GM12865 (cell line): ENCODE results near the gene COL8A1.

Source experiments
- DNase-seq: peaks from one replicate; pipeline ENCODE4 v3.0.0; 2010; ENCODE audit warnings: low read depth
- H3K4me3 ChIP-seq: 2 replicates; pipeline ENCODE4 v1.5.1; 2011; ENCODE audit warnings: mild to moderate bottlenecking, low read depth, low read length, control low read depth
- TF ChIP-seq, protein P1 (sequence below): IDR thresholded peaks from 2 replicates; pipeline ENCODE4 v1.5.1; 2011; ENCODE audit warnings: low read length, control low read depth, low read depth, inconsistent platforms; ENCODE audit not compliant: insufficient read depth; ENCODE audit errors: missing control alignments

Gene COL8A1

DNA sequence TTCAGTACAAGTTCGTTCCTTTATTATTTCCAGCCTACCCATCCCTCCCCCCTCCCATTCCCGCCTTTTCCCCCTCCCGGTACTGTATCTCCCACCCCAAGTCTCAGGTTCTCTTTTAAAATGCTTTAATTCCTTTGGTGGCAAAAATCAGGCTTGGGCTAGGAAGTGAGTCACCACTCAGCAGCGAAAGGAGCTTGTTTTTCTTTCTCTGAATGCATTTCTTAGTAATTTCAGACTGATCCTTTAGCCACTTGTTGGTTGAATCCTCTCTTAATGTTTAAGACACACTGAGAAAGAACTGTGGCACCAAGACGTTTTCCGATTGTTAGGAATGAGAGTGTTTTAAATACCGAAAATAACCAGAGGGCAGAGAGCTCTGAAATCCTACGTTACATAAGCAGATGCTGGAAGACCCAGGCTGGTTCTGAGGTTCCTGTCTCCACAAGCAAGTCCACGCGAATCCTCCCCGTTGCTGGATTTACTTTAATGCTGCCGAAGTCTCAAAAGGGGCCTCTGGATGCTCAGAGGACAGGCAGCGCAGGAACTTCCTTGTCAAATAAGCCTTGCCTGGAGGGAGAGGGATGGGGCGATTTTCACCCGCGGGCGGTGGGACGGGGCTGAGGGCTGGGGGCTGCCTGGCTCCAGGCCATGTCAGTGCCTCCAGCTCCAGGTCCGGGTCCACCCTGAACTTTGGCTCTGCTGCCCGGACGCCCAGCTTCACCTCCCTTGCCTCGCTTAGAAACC lies 854 bp upstream of the COL8A1 start:
- peak overlapping the region; percentile 2 for H3K4me3 ChIP-seq
- no peak for DNase-seq
- TF ChIP-seq, protein P1, sequence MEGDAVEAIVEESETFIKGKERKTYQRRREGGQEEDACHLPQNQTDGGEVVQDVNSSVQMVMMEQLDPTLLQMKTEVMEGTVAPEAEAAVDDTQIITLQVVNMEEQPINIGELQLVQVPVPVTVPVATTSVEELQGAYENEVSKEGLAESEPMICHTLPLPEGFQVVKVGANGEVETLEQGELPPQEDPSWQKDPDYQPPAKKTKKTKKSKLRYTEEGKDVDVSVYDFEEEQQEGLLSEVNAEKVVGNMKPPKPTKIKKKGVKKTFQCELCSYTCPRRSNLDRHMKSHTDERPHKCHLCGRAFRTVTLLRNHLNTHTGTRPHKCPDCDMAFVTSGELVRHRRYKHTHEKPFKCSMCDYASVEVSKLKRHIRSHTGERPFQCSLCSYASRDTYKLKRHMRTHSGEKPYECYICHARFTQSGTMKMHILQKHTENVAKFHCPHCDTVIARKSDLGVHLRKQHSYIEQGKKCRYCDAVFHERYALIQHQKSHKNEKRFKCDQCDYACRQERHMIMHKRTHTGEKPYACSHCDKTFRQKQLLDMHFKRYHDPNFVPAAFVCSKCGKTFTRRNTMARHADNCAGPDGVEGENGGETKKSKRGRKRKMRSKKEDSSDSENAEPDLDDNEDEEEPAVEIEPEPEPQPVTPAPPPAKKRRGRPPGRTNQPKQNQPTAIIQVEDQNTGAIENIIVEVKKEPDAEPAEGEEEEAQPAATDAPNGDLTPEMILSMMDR: no peak

- no peak for DNase-seq
- TF ChIP-seq, protein P1: no peak
- no peak overlapping the region for H3K4me3 ChIP-seq
Observed at GRCh38 chr3:99639579-99639978, 1.2 kb downstream of the COL8A1 start.

GRCh38 chr3:99640214-99640851 lies 1.9 kb downstream of the COL8A1 start:
- TF ChIP-seq, protein P1: no peak
- no peak for DNase-seq
- no peak overlapping the region for H3K4me3 ChIP-seq

DNA sequence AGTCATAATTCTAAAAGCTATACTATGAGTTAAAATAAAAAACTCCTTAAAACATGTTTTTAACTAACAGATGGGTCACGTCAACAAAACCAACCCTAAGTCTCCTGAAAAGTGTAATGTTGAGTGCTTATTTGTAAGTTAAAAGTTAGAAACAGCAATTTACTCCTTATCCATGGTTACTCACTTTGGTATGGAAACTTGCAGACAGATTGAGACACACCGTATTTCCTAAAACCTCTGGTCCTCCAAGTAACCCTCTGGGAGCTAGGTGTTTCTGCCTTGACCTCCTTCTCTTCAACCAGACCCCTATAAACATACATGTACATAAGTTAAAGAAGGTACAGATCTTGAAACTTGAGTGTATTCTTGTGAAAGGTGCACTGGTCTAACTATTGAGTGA lies 3.1 kb downstream of the COL8A1 start:
- TF ChIP-seq, protein P1: no peak
- no peak overlapping the region for H3K4me3 ChIP-seq
- no peak for DNase-seq

GRCh38 chr3:99641982-99642381 lies 3.6 kb downstream of the COL8A1 start:
- DNase-seq: no peak
- TF ChIP-seq, protein P1: no peak
- no peak overlapping the region for H3K4me3 ChIP-seq

- TF ChIP-seq, protein P1: no peak
- no peak overlapping the region for H3K4me3 ChIP-seq
- DNase-seq: peak; percentile 26
Observed at GRCh38 chr3:99644017-99644416, 5.6 kb downstream of the COL8A1 start.
